Measurements from ENCODE around the gene LY6G5C. TPM values are rescaled to one million over a fixed set of nuclear protein-coding genes. Genes with fewer than 3 reads are reported as not detected.

Gene LY6G5C
- polyA plus RNA-seq, 1 donor = 2.6 TPM

DNA sequence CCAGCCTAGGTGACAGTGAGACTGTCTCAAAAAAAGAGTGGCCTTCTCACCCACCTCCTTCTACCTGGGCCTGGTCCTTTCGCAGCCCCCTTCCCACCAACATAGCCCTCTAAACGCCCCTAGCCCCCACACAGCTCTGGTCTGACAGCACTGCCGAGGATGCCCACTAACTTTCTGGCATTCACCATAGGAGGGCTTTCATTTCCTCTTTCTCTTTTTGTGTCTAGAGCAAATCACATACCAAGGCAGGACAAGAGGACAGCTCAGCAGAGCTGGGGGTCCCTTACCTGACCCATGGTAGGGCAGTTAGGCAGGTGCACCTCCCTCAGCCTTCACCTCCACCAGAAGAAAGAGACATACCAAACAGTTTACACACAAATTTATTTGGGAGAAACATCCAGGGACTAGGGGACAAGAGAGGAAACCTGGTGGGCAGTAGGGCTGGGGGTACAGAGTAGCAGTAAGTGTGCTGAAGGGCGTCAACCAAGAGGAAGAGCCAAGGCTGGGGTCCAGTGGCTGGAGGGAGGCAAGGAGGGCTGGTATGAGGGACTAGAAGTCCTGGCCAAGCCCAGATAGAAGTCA lies 4.5 kb downstream of the LY6G5C start:
- Histone ChIP-seq H3K4me1 (ENCODE audit: control insufficient read depth, insufficient read depth, low read length) (peaks cover 9% of the 10 kb centered on the region), H3K9me3 (ENCODE audit: control insufficient read depth, low read depth, low read length) (no peaks in the 10 kb centered on the region), H3K27ac (ENCODE audit: low read length) (no peak overlapping the region), H3K4me3 (ENCODE audit: low read length) (no peak overlapping the region), H3K27me3 (ENCODE audit: control insufficient read depth, insufficient read depth, low read length) (no peaks in the 10 kb centered on the region), H3K36me3 (ENCODE audit: control insufficient read depth, insufficient read depth, low read length) (peaks cover 20% of the 10 kb centered on the region)
- no CpG with 5 or more reads among the region's 4 CpGs for WGBS (ENCODE audit: insufficient coverage, low lambda C conversion rate)
- no peak for DNase-seq

DNA sequence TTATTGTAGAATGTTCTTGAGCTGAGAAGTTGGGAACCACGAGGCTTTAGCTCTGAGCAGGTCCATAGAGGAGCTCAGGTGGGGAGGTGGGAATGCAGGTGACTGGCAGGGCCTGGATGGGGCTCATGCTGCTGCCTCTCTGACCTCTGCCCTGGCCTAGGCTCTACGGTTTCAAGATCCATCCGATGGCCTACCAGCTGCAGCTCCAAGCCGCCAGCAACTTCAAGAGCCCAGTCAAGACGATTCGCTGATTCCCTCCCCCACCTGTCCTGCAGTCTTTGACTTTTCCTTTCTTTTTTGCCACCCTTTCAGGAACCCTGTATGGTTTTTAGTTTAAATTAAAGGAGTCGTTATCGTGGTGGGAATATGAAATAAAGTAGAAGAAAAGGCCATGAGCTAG lies 11.2 kb downstream of the LY6G5C start, which contains the start of gene LY6G5B:
TSS of gene LY6G5B (plus strand) at position 301 of the 400 bp plus-strand sequence. CDS start 975 bp downstream, outside the sequence.
- H3K27me3 ChIP-seq (ENCODE audit: control insufficient read depth, insufficient read depth, low read length) = no peaks in the 10 kb centered on the region
- no peak within 1 kb of the TSS for H3K4me3 ChIP-seq (ENCODE audit: low read length)
- no peak for DNase-seq
- H3K36me3 ChIP-seq (ENCODE audit: control insufficient read depth, insufficient read depth, low read length) = peaks cover 64% of the 10 kb centered on the region
- H3K4me1 ChIP-seq (ENCODE audit: control insufficient read depth, insufficient read depth, low read length) = peaks cover 3% of the 10 kb centered on the region
- H3K9me3 ChIP-seq (ENCODE audit: control insufficient read depth, low read depth, low read length) = no peaks in the 10 kb centered on the region
- 70% methylated on average over 2 of the region's 8 CpGs for WGBS (ENCODE audit: insufficient coverage, low lambda C conversion rate)
- H3K27ac ChIP-seq (ENCODE audit: low read length) = no peak within 1 kb of the TSS

DNA sequence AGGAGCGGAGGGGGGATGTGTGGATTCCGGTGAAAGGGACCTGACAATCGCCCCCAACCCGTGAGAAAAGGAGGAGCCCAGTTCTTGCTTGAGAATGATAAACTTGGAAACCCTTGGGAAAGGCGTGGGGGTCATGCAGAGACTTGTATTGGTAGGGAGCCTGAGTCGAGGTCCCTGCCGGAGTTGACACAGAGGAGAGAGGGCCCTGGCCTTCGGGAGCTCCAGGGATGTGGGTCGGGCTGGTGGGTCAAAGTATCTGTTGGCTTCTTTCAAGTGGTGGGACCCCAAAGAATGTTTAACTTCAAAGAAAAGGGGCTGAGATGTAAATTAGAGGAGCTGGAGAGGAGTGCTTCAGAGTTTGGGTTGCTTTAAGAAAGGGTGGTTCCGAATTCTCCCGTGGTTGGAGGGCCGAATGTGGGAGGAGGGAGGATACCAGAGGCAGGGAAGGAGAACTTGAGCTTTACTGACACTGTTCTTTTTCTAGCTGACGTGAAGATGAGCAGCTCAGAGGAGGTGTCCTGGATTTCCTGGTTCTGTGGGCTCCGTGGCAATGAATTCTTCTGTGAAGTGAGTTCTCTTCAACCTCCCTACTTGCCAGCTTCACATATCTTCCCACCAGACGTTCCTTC lies 14.4 kb downstream of the LY6G5C start:
- H3K27me3 ChIP-seq (ENCODE audit: control insufficient read depth, insufficient read depth, low read length) = no peaks in the 10 kb centered on the region
- no peaks in the 10 kb centered on the region for H3K9me3 ChIP-seq (ENCODE audit: control insufficient read depth, low read depth, low read length)
- peak overlapping the region; percentile 93 for H3K4me3 ChIP-seq (ENCODE audit: low read length)
- no peak for DNase-seq
- WGBS (ENCODE audit: insufficient coverage, low lambda C conversion rate) = 11% methylated on average over 6 of the region's 15 CpGs
- H3K4me1 ChIP-seq (ENCODE audit: control insufficient read depth, insufficient read depth, low read length) = peaks cover 19% of the 10 kb centered on the region
- H3K36me3 ChIP-seq (ENCODE audit: control insufficient read depth, insufficient read depth, low read length) = peaks cover 57% of the 10 kb centered on the region
- H3K27ac ChIP-seq (ENCODE audit: low read length) = peak overlapping the region; percentile 97

DNA sequence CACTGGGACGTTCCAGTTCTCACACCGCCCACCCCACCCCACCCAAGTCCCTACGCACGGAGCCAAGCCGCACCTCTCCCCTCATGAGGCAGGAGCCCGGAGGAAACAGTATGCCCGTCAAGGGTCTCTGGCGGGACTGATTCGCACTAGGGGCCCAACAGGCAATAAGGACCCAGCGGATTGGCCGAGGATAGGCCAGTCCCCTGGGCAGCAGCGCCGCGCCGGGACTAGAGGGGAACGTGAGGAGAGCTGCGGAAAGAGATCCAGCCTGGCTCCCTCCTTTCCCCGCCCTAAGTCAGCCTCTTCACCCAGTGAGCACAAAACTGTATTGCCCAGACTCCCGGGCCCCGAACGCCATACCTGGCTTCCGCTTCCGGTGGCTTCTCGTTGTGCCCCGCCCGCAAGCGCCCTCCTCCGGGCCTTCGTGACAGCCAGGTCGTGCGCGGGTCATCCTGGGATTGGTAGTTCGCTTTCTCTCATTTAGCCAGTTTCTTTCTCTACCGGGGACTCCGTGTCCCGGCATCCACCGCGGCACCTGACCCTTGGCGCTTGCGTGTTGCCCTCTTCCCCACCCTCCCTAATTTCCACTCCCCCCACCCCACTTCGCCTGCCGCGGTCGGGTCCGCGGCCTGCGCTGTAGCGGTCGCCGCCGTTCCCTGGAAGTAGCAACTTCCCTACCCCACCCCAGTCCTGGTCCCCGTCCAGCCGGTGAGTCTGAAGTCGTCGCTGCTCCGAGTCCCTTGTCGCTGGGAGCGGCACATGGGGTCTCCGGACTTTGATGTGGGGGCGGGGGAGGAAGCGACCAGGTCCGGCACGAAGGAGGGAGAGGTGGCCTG lies 15.1 kb downstream of the LY6G5C start, which contains the start of gene CSNK2B:
TSS of gene CSNK2B (plus strand) at position 580 of the 836 bp plus-strand sequence. CDS start 752 bp downstream, outside the sequence.
- WGBS (ENCODE audit: insufficient coverage, low lambda C conversion rate) = no CpG with 5 or more reads among the region's 63 CpGs
- peak; percentile 97 to 98 for DNase-seq
- Histone ChIP-seq H3K36me3 (ENCODE audit: control insufficient read depth, insufficient read depth, low read length) (peaks cover 50% of the 10 kb centered on the region), H3K9me3 (ENCODE audit: control insufficient read depth, low read depth, low read length) (no peaks in the 10 kb centered on the region), H3K4me3 (ENCODE audit: low read length) (peak within 1 kb of the TSS; percentile 93), H3K27ac (ENCODE audit: low read length) (peak within 1 kb of the TSS; percentile 97), H3K27me3 (ENCODE audit: control insufficient read depth, insufficient read depth, low read length) (no peaks in the 10 kb centered on the region), H3K4me1 (ENCODE audit: control insufficient read depth, insufficient read depth, low read length) (peaks cover 25% of the 10 kb centered on the region)

DNA sequence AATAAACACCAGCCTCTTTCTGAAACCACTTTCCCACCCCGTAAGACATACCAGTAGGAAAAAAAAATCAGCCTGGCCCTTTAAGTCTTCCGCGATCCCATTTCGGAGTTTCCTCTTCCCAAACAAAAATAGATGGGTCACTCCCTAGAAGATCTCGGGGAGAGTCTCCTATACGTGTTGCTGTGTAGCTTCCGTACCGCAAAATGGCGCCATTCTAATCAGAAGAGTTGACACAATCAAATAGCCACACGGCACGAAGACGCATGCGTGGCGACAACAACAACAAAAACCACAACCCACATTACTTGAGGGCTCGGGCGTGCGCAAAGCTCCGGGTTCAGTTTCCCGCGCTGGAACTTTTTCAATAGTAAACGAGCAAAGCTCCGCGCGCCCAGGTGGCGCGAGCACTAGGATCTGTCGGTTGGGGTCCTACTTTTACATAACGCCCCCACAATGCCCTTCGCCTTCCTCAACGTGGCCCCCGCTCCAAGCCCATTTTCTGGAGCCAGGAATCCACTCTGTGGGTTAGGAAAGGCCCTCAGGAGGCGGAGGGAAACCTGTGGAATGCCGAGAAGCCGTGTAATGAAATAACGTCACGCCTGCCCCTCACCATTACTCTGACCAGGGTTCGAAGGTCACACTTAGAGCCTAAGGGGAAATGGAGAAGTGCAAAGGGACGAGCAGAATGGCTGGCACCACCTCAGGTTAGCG lies 15.9 kb downstream of the LY6G5C start, which contains the start of gene GPANK1:
TSS of gene GPANK1 (minus strand) at position 208 of the 711 bp plus-strand sequence. CDS start 519 bp downstream, outside the sequence.
- H3K27ac ChIP-seq (ENCODE audit: low read length) = peak within 1 kb of the TSS; percentile 97
- H3K36me3 ChIP-seq (ENCODE audit: control insufficient read depth, insufficient read depth, low read length) = peaks cover 42% of the 10 kb centered on the region
- peaks cover 25% of the 10 kb centered on the region for H3K4me1 ChIP-seq (ENCODE audit: control insufficient read depth, insufficient read depth, low read length)
- H3K4me3 ChIP-seq (ENCODE audit: low read length) = peak within 1 kb of the TSS; percentile 93
- no peaks in the 10 kb centered on the region for H3K9me3 ChIP-seq (ENCODE audit: control insufficient read depth, low read depth, low read length)
- peak; percentile 95 for DNase-seq
- WGBS (ENCODE audit: insufficient coverage, low lambda C conversion rate) = no CpG with 5 or more reads among the region's 39 CpGs
- no peaks in the 10 kb centered on the region for H3K27me3 ChIP-seq (ENCODE audit: control insufficient read depth, insufficient read depth, low read length)

DNA sequence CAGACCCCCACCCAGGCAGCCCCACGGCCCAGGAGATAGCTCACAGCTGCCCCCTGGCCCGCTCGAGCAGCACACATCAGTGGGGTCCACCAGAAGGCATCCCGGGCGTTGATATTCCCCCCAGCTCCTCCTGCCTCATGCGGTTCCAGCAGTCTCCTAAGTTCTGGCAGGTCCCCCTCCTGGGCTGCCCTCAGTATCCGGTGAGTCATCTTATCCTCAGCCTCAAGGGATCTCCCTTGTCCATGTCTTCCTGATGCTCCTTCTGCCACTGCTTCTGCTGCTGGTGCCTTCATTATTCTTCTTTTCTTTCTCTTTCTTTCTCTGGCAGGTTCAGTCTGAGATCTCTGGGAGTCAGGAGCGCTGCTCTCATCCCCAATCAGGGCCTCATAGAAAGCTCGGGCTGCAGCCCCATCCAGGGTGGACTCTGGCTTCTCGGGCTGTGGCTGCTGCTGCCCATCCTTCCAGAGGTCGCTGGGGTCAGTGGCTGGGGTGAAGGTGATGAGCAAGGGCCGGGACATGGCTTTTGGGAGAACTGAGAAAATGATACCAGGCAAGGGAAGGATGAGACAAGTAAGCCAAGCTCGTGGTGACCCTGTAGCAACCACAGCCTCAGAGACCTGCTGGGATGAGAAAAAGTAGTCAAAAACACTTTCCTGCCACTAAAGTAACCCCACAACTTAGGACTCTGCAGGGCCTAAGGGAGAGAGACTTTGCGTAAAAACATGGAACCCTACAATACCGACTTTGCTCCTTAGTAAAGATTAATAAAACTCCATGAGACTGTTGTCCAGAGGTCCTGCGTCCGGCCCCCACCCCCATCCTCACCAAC lies 16.7 kb downstream of the LY6G5C start:
- DNase-seq = peak in 1 of 2 donors; percentile 54
- Histone ChIP-seq H3K4me3 (ENCODE audit: low read length) (peak overlapping the region; percentile 93), H3K4me1 (ENCODE audit: control insufficient read depth, insufficient read depth, low read length) (peaks cover 30% of the 10 kb centered on the region), H3K27me3 (ENCODE audit: control insufficient read depth, insufficient read depth, low read length) (no peaks in the 10 kb centered on the region), H3K27ac (ENCODE audit: low read length) (peak overlapping the region; percentile 97), H3K9me3 (ENCODE audit: control insufficient read depth, low read depth, low read length) (no peaks in the 10 kb centered on the region), H3K36me3 (ENCODE audit: control insufficient read depth, insufficient read depth, low read length) (peaks cover 34% of the 10 kb centered on the region)
- 0% methylated on average over 2 of the region's 17 CpGs for whole genome bisulfite sequencing (ENCODE audit: insufficient coverage, low lambda C conversion rate)

DNA sequence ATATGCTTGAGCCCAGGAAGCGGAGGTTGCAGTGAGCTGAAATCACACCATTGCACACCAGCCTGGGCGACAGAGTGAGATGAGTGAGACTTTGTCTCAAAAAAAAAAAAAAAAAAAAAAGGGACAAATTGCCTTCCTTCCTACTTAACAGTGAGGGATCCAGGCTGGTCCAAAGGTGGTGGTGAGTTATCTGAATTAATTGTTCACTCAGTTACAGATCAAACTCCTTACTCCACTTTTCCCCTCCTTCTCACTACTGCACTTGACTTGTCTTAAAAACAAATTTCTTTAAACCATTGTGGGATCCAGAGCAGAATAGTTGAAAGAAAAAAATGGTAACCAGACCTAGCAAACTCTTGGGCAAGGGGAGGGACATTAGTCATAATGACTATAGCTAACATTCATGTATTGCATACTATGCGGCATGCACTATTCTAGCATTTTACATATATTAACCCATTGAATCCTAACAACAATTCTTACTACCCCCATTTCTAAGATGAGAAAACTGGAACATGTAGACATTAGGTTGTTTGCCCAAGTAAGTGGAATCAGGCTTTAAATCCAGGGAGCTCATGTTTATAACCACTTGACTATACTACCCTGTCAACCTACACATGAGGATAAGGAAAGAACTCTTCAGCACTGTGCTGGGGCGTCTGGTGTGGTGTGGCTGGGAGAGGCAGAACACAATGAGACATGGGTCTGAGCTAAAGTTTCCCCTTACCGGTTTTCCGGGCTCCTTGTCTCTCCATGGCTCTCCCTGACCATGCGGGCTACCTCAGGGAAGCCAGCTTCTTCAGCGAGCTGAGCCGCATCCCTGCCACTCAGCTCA lies 17.5 kb downstream of the LY6G5C start:
- 20% methylated on average over 1 of the region's 9 CpGs for WGBS (ENCODE audit: insufficient coverage, low lambda C conversion rate)
- Histone ChIP-seq H3K27me3 (ENCODE audit: control insufficient read depth, insufficient read depth, low read length) (no peaks in the 10 kb centered on the region), H3K4me3 (ENCODE audit: low read length) (peak overlapping the region; percentile 93), H3K27ac (ENCODE audit: low read length) (peak overlapping the region; percentile 97), H3K36me3 (ENCODE audit: control insufficient read depth, insufficient read depth, low read length) (peaks cover 29% of the 10 kb centered on the region), H3K9me3 (ENCODE audit: control insufficient read depth, low read depth, low read length) (no peaks in the 10 kb centered on the region), H3K4me1 (ENCODE audit: control insufficient read depth, insufficient read depth, low read length) (peaks cover 38% of the 10 kb centered on the region)
- DNase-seq = peak in 1 of 2 donors; percentile 72

DNA sequence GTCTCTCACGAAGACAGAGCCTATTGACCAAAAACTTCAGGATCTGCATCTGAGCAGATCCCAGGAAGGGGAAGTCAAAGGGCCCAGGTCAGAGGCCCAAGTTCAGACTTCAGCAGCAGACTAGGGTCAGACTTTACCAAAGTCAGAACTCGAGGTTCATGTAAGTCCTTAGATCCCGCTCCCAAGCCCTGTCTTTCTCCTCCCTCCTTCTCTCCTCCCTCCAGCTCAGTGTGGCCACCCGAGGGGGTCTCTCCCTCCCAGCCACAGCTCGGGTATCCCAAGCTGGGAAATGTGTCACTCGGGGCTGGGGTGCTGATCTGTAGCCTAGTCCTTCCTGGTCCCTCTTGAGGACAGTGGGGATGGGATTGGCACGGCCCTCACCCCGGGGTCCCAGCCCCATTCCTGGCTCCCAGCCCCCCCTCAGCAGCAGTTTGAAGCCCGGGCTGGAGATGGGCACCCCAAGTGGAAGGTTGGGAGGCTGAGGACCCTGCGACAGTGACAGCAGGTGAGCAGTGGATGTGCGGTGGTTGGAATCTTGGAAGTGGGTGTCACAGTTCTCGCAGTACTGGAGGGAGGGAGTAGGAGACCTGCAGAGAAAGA lies 18.6 kb downstream of the LY6G5C start:
- Histone ChIP-seq H3K4me1 (ENCODE audit: control insufficient read depth, insufficient read depth, low read length) (peaks cover 43% of the 10 kb centered on the region), H3K4me3 (ENCODE audit: low read length) (no peak overlapping the region)

More for the DNA sequence above, 18.6 kb downstream of the LY6G5C start:
- Histone ChIP-seq H3K27me3 (ENCODE audit: control insufficient read depth, insufficient read depth, low read length) (no peaks in the 10 kb centered on the region), H3K36me3 (ENCODE audit: control insufficient read depth, insufficient read depth, low read length) (peaks cover 28% of the 10 kb centered on the region), H3K9me3 (ENCODE audit: control insufficient read depth, low read depth, low read length) (no peaks in the 10 kb centered on the region), H3K27ac (ENCODE audit: low read length) (no peak overlapping the region)
- 100% methylated on average over 1 of the region's 12 CpGs for WGBS (ENCODE audit: insufficient coverage, low lambda C conversion rate)
- DNase-seq = no peak
